Stimulated activated memory B cell treated with anti-CD40 and anti-IgM and Interleukin-4, amounts not matched to agents 10 μg/mL and 1 μg/mL and 100 μg/mL, for 72 hours (primary cell): ENCODE results near the gene FAM111A.
"Not testable (repeated sequence)": the region's sequence is repeated elsewhere in the genome, so short reads cannot be mapped to it uniquely, and the experiment has no call there.

ENCODE experiments used
- ATAC-seq: fragments of 150-1000 bp; cut with Tn5 transposase; 2 replicates; pipeline ENCODE4 v1.10.0; 2021
- H3K27ac Mint-ChIP-seq: one replicate; pipeline ENCODE4 v1.8.0; 2022; ENCODE audit warnings: mild to moderate bottlenecking, mixed read lengths
- H3K27me3 Mint-ChIP-seq: one replicate; pipeline ENCODE4 v1.8.0; 2022; ENCODE audit warnings: mixed read lengths
- H3K36me3 Mint-ChIP-seq: one replicate; pipeline ENCODE4 v1.8.0; 2022; ENCODE audit warnings: mixed read lengths
- H3K4me1 Mint-ChIP-seq: one replicate; pipeline ENCODE4 v1.8.0; 2022; ENCODE audit warnings: mixed read lengths
- H3K4me3 Mint-ChIP-seq: one replicate; pipeline ENCODE4 v1.8.0; 2022; ENCODE audit warnings: mild to moderate bottlenecking, moderate library complexity, mixed read lengths
- H3K9me3 Mint-ChIP-seq: one replicate; pipeline ENCODE4 v1.8.0; 2022; ENCODE audit warnings: mixed read lengths

FAM111A gene

GRCh38 chr11:59142530-59143507, at the start of gene FAM111A:
Gene FAM111A, plus strand, starts transcription at chr11:59142856. Its CDS starts 6,017 bp downstream, at chr11:59148873.
- peak; percentile 86 for ATAC-seq
- H3K4me1 Mint-ChIP-seq, result peaks cover 62% of the 10 kb centered on the region
- H3K36me3 Mint-ChIP-seq, result no peaks in the 10 kb centered on the region
- no peaks in the 10 kb centered on the region for H3K27me3 Mint-ChIP-seq
- H3K4me3 Mint-ChIP-seq, result peak within 1 kb of the TSS; percentile 95
- H3K9me3 Mint-ChIP-seq, result no peaks in the 10 kb centered on the region
- H3K27ac Mint-ChIP-seq, result peak within 1 kb of the TSS; percentile 98

GRCh38 chr11:59093576-59093975, 49.1 kb upstream of the FAM111A start:
- not testable (repeated sequence) for H3K9me3 Mint-ChIP-seq, H3K4me3 Mint-ChIP-seq, H3K27ac Mint-ChIP-seq, ATAC-seq, H3K27me3 Mint-ChIP-seq
- peaks cover 60% of the 10 kb centered on the region for H3K36me3 Mint-ChIP-seq
- H3K4me1 Mint-ChIP-seq, result peaks cover 77% of the 10 kb centered on the region

- H3K27me3 Mint-ChIP-seq, H3K4me3 Mint-ChIP-seq, H3K9me3 Mint-ChIP-seq: not testable (repeated sequence)
- Mint-ChIP-seq H3K27ac (peak overlapping the region; percentile 73), H3K4me1 (peaks cover 80% of the 10 kb centered on the region), H3K36me3 (peaks cover 75% of the 10 kb centered on the region)
- ATAC-seq, result peak; percentile 96
These were observed 47.4 kb upstream of the FAM111A start for GRCh38 chr11:59095225-59095624.

GRCh38 chr11:59095972-59096575, 46.6 kb upstream of the FAM111A start:
- not testable (repeated sequence) for ATAC-seq, H3K9me3 Mint-ChIP-seq, H3K27me3 Mint-ChIP-seq
- H3K4me3 Mint-ChIP-seq, result peak overlapping the region; percentile 43
- H3K27ac Mint-ChIP-seq, result peak overlapping the region; percentile 73
- peaks cover 83% of the 10 kb centered on the region for H3K36me3 Mint-ChIP-seq
- peaks cover 86% of the 10 kb centered on the region for H3K4me1 Mint-ChIP-seq

- H3K4me3 Mint-ChIP-seq, result peak overlapping the region; percentile 69
- peaks cover 9% of the 10 kb centered on the region for H3K9me3 Mint-ChIP-seq
- peaks cover 83% of the 10 kb centered on the region for H3K4me1 Mint-ChIP-seq
- peak overlapping the region; percentile 73 for H3K27ac Mint-ChIP-seq
- no peaks in the 10 kb centered on the region for H3K27me3 Mint-ChIP-seq
- no peak for ATAC-seq
- peaks cover 78% of the 10 kb centered on the region for H3K36me3 Mint-ChIP-seq
These were observed 45.4 kb upstream of the FAM111A start for GRCh38 chr11:59097113-59097708.

GRCh38 chr11:59097938-59098337, 44.7 kb upstream of the FAM111A start:
- Mint-ChIP-seq H3K4me1 (peaks cover 80% of the 10 kb centered on the region), H3K36me3 (peaks cover 70% of the 10 kb centered on the region), H3K27ac (peak overlapping the region; percentile 73), H3K4me3 (peak overlapping the region; percentile 69)
- H3K27me3 Mint-ChIP-seq, H3K9me3 Mint-ChIP-seq: not testable (repeated sequence)
- ATAC-seq, result peak; percentile 22

- Mint-ChIP-seq H3K4me1 (peaks cover 83% of the 10 kb centered on the region), H3K36me3 (peaks cover 35% of the 10 kb centered on the region), H3K4me3 (peak overlapping the region; percentile 90), H3K9me3 (peaks cover 7% of the 10 kb centered on the region), H3K27me3 (no peaks in the 10 kb centered on the region), H3K27ac (peak overlapping the region; percentile 73)
- ATAC-seq, result peak; percentile 96
These were observed 40.3 kb upstream of the FAM111A start for GRCh38 chr11:59102259-59102765.

GRCh38 chr11:59106363-59107336, 36.0 kb upstream of the FAM111A start, which contains the start of gene FAM111B:
Gene FAM111B, plus strand, starts transcription at chr11:59107237. Its CDS starts 2,389 bp downstream, at chr11:59109626.
- peak within 1 kb of the TSS; percentile 81 for H3K4me3 Mint-ChIP-seq
- no peaks in the 10 kb centered on the region for H3K36me3 Mint-ChIP-seq
- ATAC-seq, result peak; percentile 59
- H3K9me3 Mint-ChIP-seq, result no peaks in the 10 kb centered on the region
- peaks cover 68% of the 10 kb centered on the region for H3K4me1 Mint-ChIP-seq
- no peaks in the 10 kb centered on the region for H3K27me3 Mint-ChIP-seq
- H3K27ac Mint-ChIP-seq, result peak within 1 kb of the TSS; percentile 89

GRCh38 chr11:59107721-59108120, 34.9 kb upstream of the FAM111A start:
- H3K27me3 Mint-ChIP-seq, H3K9me3 Mint-ChIP-seq, H3K36me3 Mint-ChIP-seq: not testable (repeated sequence)
- H3K4me3 Mint-ChIP-seq, result peak overlapping the region; percentile 81
- H3K27ac Mint-ChIP-seq, result peak overlapping the region; percentile 89
- peaks cover 66% of the 10 kb centered on the region for H3K4me1 Mint-ChIP-seq
- ATAC-seq, result peak; percentile 57

- ATAC-seq, result no peak
- Mint-ChIP-seq H3K9me3 (peaks cover 3% of the 10 kb centered on the region), H3K4me1 (peaks cover 22% of the 10 kb centered on the region), H3K36me3 (peaks cover 44% of the 10 kb centered on the region), H3K27me3 (no peaks in the 10 kb centered on the region), H3K4me3 (no peak overlapping the region), H3K27ac (no peak overlapping the region)
These were observed 30.2 kb upstream of the FAM111A start for GRCh38 chr11:59112494-59112893.

- Mint-ChIP-seq H3K27me3 (no peaks in the 10 kb centered on the region), H3K9me3 (peaks cover 8% of the 10 kb centered on the region), H3K36me3 (peaks cover 61% of the 10 kb centered on the region), H3K4me1 (peaks cover 3% of the 10 kb centered on the region), H3K4me3 (no peak overlapping the region), H3K27ac (no peak overlapping the region)
- no peak for ATAC-seq
These were observed 28.3 kb upstream of the FAM111A start for GRCh38 chr11:59114344-59114743.

- no peaks in the 10 kb centered on the region for H3K4me1 Mint-ChIP-seq
- H3K27me3 Mint-ChIP-seq, result no peaks in the 10 kb centered on the region
- H3K27ac Mint-ChIP-seq, result no peak overlapping the region
- H3K4me3 Mint-ChIP-seq, result no peak overlapping the region
- H3K36me3 Mint-ChIP-seq, result peaks cover 65% of the 10 kb centered on the region
- peaks cover 8% of the 10 kb centered on the region for H3K9me3 Mint-ChIP-seq
- ATAC-seq, result no peak
These were observed 27.1 kb upstream of the FAM111A start for GRCh38 chr11:59115553-59115952.

GRCh38 chr11:59117774-59118173, 24.9 kb upstream of the FAM111A start:
- no peak for ATAC-seq
- H3K9me3 Mint-ChIP-seq, result peaks cover 13% of the 10 kb centered on the region
- H3K4me3 Mint-ChIP-seq, result no peak overlapping the region
- H3K4me1 Mint-ChIP-seq, result no peaks in the 10 kb centered on the region
- peaks cover 75% of the 10 kb centered on the region for H3K36me3 Mint-ChIP-seq
- no peaks in the 10 kb centered on the region for H3K27me3 Mint-ChIP-seq
- no peak overlapping the region for H3K27ac Mint-ChIP-seq

- no peak overlapping the region for H3K4me3 Mint-ChIP-seq
- peaks cover 10% of the 10 kb centered on the region for H3K9me3 Mint-ChIP-seq
- H3K4me1 Mint-ChIP-seq, result no peaks in the 10 kb centered on the region
- H3K36me3 Mint-ChIP-seq, result peaks cover 68% of the 10 kb centered on the region
- ATAC-seq, result no peak
- no peak overlapping the region for H3K27ac Mint-ChIP-seq
- no peaks in the 10 kb centered on the region for H3K27me3 Mint-ChIP-seq
These were observed 22.8 kb upstream of the FAM111A start for GRCh38 chr11:59119826-59120225.
